Stimulated activated CD8-positive, alpha-beta memory T cell treated with anti-CD3 and anti-CD28 coated beads, Interleukin-12 subunit alpha, Interleukin-12 subunit beta, amount 100 ng/mL, for 1 hour (primary cell): ENCODE measurements around the gene CD151.

Experiments used
- DNase-seq: peaks from one replicate; pipeline ENCODE4 v3.0.0-alpha.2; 2020; ENCODE audit warnings: low read depth

CD151 gene

GRCh38 chr11:797296-798092 lies 35.3 kb upstream of the CD151 start:
- peak; percentile 52 for DNase-seq

- DNase-seq: peak; percentile 59
Observed at GRCh38 chr11:798093-798713, 34.5 kb upstream of the CD151 start, which contains the start of gene SLC25A22. TSS of gene SLC25A22 (minus strand) at chr11:798281. CDS start at chr11:795006, 3,275 bp downstream.

GRCh38 chr11:799641-800316 lies 33.0 kb upstream of the CD151 start:
- no peak for DNase-seq

DNA sequence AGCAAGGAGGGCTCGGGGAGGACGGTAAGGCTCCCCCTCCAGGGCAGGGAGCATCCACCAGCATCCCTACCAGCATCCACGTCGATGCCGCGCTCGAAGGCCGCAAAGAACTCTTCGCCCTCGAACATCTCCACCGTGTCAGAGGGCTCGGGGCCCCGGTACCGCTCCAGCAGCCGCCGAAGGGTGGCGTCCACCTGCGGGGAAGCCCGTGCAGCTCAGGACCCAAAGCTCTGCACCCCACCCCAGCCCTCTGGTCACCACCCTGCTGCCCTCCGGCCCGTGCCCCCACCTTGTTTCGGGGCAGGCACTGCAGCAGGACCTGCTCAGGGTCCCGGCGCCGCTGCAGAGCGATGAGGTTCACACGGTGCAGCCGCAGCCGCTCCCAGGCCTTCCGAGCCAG lies 32.3 kb upstream of the CD151 start:
- DNase-seq: no peak

GRCh38 chr11:801097-801780 lies 31.5 kb upstream of the CD151 start:
- no peak for DNase-seq

- no peak for DNase-seq
Observed at GRCh38 chr11:802018-802617, 30.6 kb upstream of the CD151 start.

DNA sequence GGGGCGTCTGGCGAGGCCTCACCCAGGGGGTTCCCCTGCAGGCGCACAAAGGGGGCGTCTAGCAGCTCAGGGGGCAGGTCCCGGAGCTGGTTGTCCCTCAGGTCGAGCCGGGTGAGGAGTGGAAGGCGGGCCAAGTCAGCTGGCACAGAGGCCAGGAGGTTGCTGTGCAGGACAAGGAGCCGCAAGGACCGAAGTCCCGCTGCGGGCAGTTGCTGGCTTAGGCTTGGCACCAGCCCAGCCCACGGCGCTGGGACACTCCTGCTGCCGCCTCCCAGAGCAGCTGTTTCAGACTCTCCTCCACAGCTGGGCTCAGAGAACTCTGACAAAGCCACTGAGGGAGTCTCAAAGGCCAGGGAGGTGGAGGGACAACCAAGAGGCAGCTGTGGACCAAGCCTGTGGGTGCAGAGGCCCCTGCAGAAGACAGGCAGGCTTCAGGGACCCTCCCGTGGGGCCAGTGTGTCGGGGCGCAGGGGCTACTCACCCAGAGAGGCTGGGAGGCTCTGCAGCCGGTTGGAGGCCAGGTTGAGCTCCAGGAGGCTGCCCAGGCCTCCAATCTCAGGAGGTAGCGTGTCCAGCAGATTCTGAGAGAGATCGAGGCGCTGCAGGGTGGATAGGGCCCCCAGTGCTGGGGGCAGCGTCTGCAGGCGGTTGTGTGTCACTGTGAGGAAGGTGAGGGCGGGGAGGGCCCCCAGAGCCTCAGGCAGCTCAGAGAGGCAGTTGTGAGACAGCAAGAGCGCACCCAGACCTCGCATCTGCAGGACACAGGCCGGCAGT lies 29.9 kb upstream of the CD151 start:
- no peak for DNase-seq

GRCh38 chr11:803467-803742 lies 29.3 kb upstream of the CD151 start:
- no peak for DNase-seq

GRCh38 chr11:803770-804598 lies 28.8 kb upstream of the CD151 start:
- no peak for DNase-seq

GRCh38 chr11:804599-804964 lies 28.2 kb upstream of the CD151 start:
- no peak for DNase-seq

- no peak for DNase-seq
Observed at GRCh38 chr11:808427-809286, 24.1 kb upstream of the CD151 start.

DNA sequence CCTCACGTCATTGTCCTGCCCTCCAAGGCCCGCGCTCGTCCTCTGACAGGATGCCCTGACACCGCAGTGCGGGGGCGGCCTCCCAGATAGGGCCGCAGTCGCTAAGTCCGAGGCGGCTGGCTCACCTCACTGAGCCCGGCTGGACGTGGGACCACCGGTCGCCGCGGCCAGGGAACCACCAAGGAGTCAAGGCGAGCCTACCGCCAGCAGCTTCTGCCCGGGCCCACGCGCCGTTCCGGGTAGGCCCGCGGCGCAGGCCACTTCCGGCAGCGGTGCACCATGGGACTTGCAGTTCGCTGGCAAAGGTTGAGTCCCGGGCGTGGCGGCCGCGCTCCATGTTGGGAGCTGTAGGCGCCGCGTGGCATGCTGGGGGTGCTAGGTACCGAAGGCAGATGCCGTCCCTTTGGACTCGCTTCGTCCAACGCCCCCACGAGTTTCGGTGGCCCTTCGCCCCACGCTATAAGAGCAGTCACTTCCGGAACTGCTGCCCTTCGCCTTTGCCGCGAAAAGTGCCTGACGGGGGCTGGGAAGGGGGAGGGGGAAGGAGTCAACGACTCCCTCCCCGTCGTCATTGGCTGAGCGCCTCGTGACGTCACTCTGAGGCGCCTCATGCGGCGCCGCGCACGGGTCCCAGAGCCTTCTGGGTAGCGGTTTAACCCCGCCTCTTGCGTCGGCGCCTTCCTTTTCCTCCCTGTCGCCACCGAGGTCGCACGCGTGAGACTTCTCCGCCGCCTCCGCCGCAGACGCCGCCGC lies 23.3 kb upstream of the CD151 start, which contains the start of gene RPLP2:
Gene RPLP2, plus strand, starts transcription at position 681 of the 753 bp plus-strand sequence. CDS start 268 bp downstream, outside the sequence.
- DNase-seq: peak; percentile 96

- no peak for DNase-seq
Observed at GRCh38 chr11:810040-810567, 22.6 kb upstream of the CD151 start.

GRCh38 chr11:811446-812245 lies 21.1 kb upstream of the CD151 start:
- DNase-seq: no peak

GRCh38 chr11:812390-812789 lies 20.4 kb upstream of the CD151 start:
- DNase-seq: no peak

GRCh38 chr11:813072-813455 lies 19.7 kb upstream of the CD151 start:
- DNase-seq: no peak

- DNase-seq: no peak
Observed at GRCh38 chr11:813456-814096, 19.2 kb upstream of the CD151 start.
